NCI-H2227 (cell line): ENCODE measurements around the gene KRT72.

ENCODE experiments used
- DNase-seq: peaks from one replicate; lab custom pipeline; 2025; ENCODE audit not compliant: unreplicated experiment; lab: John Stamatoyannopoulos, UW

The KRT72 gene

GRCh38 chr12:52630599-52631200, 29.4 kb upstream of the KRT72 start:
- no peak for DNase-seq

- DNase-seq: no peak
Observed at GRCh38 chr12:52630008-52630500, 28.8 kb upstream of the KRT72 start.

GRCh38 chr12:52629281-52630007, 28.2 kb upstream of the KRT72 start:
- no peak for DNase-seq

GRCh38 chr12:52628841-52629240, 27.6 kb upstream of the KRT72 start:
- no peak for DNase-seq

GRCh38 chr12:52628111-52628507, 26.8 kb upstream of the KRT72 start:
- DNase-seq: no peak

- DNase-seq: no peak
Observed at GRCh38 chr12:52627395-52628110, 26.3 kb upstream of the KRT72 start.

- DNase-seq: no peak
Observed at GRCh38 chr12:52622349-52622748, 21.1 kb upstream of the KRT72 start.

- DNase-seq: no peak
Observed at GRCh38 chr12:52618866-52619265, 17.6 kb upstream of the KRT72 start.

- DNase-seq: no peak
Observed at GRCh38 chr12:52618216-52618615, 17.0 kb upstream of the KRT72 start, which contains the start of gene KRT73. KRT73 (minus strand) TSS chr12:52618559; CDS start chr12:52618524, 35 bp downstream.

GRCh38 chr12:52617403-52617785, 16.1 kb upstream of the KRT72 start:
- no peak for DNase-seq

GRCh38 chr12:52616680-52617402, 15.6 kb upstream of the KRT72 start:
- DNase-seq: no peak

GRCh38 chr12:52615912-52616311, 14.6 kb upstream of the KRT72 start:
- no peak for DNase-seq

GRCh38 chr12:52615208-52615868, 14.1 kb upstream of the KRT72 start:
- no peak for DNase-seq

- no peak for DNase-seq
Observed at GRCh38 chr12:52614381-52615207, 13.3 kb upstream of the KRT72 start.

- DNase-seq: no peak
Observed at GRCh38 chr12:52613384-52614030, 12.2 kb upstream of the KRT72 start.

GRCh38 chr12:52612431-52613383, 11.4 kb upstream of the KRT72 start:
- DNase-seq: no peak

- DNase-seq: no peak
Observed at GRCh38 chr12:52611080-52611468, 9.8 kb upstream of the KRT72 start.
